SW 1271 (cell line): Measurements from ENCODE around the gene CFAP73.
"Not testable (repeated sequence)": the region's sequence is repeated elsewhere in the genome, so short reads cannot be mapped to it uniquely, and the experiment has no call there.

ENCODE experiments used
- DNase-seq, 2 experiments: peaks; one replicate each; lab custom pipeline; 2025; lab: John Stamatoyannopoulos, UW

Gene CFAP73

DNA sequence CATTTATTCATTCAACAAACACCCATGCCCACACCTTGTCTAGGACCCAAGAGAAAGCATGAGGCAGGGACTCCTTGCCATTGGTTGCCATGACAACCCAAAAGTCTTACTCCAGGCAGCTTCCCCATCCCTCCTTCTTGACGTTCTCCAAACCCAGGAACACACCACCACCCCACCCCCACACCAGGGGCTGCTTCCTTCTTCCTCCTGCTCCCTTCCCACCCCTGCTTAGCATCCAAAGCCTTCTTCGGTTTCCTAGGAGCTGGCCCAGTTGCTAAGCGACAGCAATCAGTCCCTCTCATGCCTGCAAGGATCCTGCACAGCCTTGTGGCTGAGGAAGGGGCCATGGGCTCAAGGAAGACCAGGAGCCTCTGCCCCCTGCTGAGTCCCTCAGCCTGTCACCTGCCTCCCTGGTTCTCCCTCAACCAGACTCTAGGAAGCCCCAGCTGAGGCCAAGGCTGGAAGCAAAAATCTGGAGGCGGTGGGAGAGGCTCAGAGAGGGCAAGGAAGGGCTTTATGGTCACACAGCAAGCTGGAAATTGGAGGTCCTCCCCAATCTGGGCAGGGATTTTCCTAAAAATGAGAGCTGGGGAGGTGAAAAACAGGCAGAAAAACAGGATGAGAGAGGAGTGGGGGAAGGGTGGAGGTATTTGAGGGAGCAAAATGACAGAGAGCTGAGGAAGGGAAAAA, 29.4 kb upstream of the CFAP73 start:
- DNase-seq: no peak

GRCh38 chr12:113120670-113121370, 28.7 kb upstream of the CFAP73 start:
- no peak for DNase-seq

- DNase-seq: no peak
Observed at GRCh38 chr12:113127791-113128199, 21.7 kb upstream of the CFAP73 start.

DNA sequence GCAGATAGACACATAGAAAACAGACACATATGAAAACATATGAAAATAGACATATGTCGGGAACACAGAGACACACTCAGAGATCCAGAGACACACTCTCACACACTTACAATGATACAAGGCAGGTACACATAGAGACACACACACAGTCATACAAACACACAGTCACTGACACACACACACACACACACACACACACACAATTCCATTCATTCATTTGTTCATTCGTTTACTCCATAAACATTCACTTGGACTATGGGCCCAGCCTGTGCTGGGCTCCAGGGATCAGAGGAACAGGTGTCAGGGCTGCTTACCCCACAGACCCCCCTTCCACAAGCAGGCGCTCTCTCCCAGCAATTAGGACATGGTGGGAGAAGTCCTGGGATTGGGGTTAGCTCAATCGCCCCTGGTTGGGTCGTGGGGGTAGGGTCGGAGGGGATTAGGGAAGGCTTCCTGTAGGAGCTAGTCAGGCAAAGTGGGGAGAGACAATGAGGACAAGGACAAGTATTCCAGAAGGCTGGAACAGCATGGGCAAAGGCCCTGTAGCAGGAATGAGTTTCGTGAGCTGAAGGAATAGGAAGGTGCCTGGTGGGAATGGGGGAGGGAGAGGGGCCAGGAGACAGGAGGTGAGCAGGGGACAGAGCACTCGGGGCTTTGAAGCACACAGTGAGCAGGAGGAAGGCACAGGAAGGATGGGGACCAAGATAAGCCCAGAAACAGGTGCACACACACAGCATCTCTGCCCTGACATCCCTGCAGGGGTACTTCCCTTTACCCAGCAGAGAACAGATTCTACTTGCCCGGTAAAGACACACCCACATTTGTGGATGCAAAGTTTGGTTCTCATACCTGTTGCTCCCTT, 20.5 kb upstream of the CFAP73 start:
- no peak for DNase-seq

GRCh38 chr12:113129664-113130456, 19.7 kb upstream of the CFAP73 start:
- DNase-seq: no peak

DNA sequence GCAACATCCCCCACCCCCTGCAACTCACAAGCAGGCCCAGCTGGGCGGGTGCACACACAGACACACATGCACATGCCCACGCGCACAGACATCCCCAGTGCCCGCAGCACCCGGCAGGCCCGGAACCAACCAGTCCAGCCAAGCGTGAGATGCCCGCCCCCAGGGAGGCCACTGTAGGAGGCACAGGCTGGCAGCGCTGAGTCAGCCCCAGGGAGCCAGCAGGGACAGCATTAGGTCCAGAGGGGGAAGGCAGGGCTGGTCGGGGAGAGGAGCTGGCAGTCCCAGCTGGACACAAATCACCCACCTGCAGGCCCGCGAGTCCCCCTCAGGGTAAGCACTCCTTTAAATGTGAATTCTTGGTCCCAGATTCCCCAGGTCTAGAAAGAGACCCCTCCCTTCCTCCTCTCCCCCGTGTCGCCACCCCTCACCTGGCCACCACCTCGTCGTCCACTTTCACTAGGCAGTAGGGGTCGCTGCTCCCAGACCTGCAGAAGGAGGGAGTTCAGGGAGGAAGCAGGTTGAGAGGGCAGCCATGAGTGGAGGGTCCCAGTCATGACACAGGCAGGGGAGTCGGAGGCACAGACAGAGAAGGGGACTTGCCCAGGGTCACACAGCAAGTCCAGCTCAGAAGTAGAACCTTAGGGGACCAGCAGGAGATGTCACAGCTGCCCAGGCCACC, 18.9 kb upstream of the CFAP73 start:
- no peak for DNase-seq

- DNase-seq: no peak
Observed at GRCh38 chr12:113131556-113131955, 18.0 kb upstream of the CFAP73 start.

GRCh38 chr12:113133036-113133435, 16.5 kb upstream of the CFAP73 start:
- DNase-seq: no peak

- no peak for DNase-seq
Observed at GRCh38 chr12:113133666-113134065, 15.9 kb upstream of the CFAP73 start.

GRCh38 chr12:113134071-113134470, 15.5 kb upstream of the CFAP73 start:
- DNase-seq: no peak

GRCh38 chr12:113134521-113134951, 15.0 kb upstream of the CFAP73 start:
- no peak for DNase-seq

DNA sequence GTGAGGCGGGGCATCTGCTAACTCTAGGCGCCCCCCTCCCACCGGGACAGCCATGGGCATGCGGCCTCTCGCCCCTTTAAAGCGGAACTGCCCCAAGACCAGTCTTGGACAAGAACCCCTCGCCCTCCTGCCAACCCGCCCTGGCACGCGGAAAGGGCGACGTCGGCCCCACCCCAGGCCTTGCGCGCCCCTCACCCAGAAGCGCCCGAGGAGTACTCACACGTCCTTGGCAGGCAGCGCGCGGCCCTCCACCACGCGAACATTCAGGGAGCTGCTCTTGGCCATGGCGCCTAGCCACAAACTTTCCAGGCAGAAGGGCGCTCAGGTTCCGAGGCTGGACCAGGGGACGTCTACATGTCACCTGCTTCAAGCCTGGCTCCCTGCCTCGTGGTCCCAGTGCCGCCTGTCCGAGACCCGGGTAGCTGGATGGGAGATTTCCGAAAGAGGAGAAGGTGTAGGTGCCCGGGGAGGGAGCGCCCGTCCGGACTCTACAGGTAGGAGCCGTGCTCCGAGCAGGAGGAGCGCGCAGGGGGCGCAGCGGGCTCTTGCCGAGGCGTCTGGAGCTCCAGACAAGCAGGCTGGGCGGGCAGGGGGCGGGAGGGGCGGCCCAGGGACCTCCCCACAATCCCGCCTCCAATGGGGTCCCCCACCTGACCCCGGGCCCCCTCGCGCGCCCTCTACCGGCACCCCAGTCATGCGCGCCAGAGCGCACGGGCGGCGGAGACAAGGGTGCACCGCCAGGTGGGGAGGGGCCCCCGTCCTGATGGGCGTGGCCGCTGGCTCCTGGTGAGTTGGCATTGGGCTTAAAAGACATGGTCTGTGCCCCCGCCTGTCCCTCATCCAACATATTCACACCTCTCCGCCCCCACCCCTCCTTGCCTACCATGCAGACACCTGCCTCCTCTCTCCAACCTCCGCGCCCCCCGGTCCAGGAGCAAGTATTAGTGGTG, 14.1 kb upstream of the CFAP73 start, which contains the start of gene RASAL1:
TSS of gene RASAL1 (minus strand) at position 584 of the 950 bp plus-strand sequence. CDS start at position 285, 299 bp downstream.
- peak in 1 of 2 experiments; percentile 20 for DNase-seq

GRCh38 chr12:113136128-113136989, 13.2 kb upstream of the CFAP73 start:
- DNase-seq: no peak

GRCh38 chr12:113136990-113137511, 12.5 kb upstream of the CFAP73 start:
- no peak for DNase-seq

GRCh38 chr12:113137861-113138783, 11.4 kb upstream of the CFAP73 start:
- DNase-seq: no peak

DNA sequence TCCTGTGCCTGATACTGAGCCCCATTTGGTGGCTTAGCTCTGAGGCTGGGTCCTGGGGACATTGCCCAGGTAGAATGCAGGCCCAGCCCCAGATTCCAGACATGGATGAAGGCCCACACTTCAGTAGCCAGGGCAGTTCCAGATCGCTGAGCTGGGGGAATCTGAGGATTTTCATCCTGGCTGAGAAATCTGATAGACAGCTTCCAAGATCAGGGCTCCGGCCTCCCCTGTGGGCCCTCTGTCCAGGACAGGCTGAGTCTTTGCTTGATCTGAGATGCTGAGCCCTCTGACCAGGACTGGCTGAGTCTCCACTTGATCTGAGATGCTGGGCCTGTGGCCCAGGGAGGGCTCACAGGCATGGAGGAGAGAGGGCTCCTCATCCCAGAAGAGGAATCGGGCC, 10.7 kb upstream of the CFAP73 start:
- DNase-seq: no peak

- no peak for DNase-seq
Observed at GRCh38 chr12:113140706-113141105, 8.8 kb upstream of the CFAP73 start.

GRCh38 chr12:113141716-113142115, 7.8 kb upstream of the CFAP73 start:
- not testable (repeated sequence) for DNase-seq
